K562 (cell line): ENCODE measurements around the gene AGAP1. TPM values are rescaled to one million over a fixed set of nuclear protein-coding genes. Genes with fewer than 3 reads are reported as not detected.

Experiments
- CC2D1A ChIP-seq: fragments of 450-650 bp; IDR thresholded peaks from 2 replicates; pipeline ENCODE4 v1.6.1; 2017; ENCODE audit warnings: mild to moderate bottlenecking
- FOXK1 ChIP-seq: sonication (generic); formaldehyde crosslinking; IDR thresholded peaks from 2 replicates; pipeline ENCODE4 v1.8.0; 2022; ENCODE audit warnings: missing genetic modification reagents, mild to moderate bottlenecking, borderline replicate concordance
- GABPB1 ChIP-seq: sonication (generic); formaldehyde crosslinking; IDR thresholded peaks from 2 replicates; pipeline ENCODE4 v1.8.0; 2022; ENCODE audit warnings: mild to moderate bottlenecking, missing genetic modification reagents
- GATAD2A ChIP-seq: fragments of 450-650 bp; IDR thresholded peaks from 2 replicates; pipeline ENCODE4 v1.6.1; 2017
- MCM7 ChIP-seq, 2 experiments: fragments of 450-650 bp; IDR thresholded peaks; 2 replicates each; pipeline ENCODE4 v1.6.1; 2016 to 2018
- NR2C2 ChIP-seq, 2 experiments: fragments of 200-800 bp in 1 of 2; sonication (Bioruptor generic) in 1 of 2; sonication (generic) in 1 of 2; formaldehyde crosslinking in 1 of 2; IDR thresholded peaks; 2 replicates each; pipeline versions ENCODE4 v1.6.1 to v1.8.0; 2016 to 2022; ENCODE audit warnings: mild to moderate bottlenecking in 1 of 2, missing compliant biosample characterization in 1 of 2, missing genetic modification characterization in 1 of 2, missing genetic modification reagents in 1 of 2
- SPI1 ChIP-seq: IDR thresholded peaks from 2 replicates; pipeline ENCODE4 v1.6.1; 2011; ENCODE audit warnings: low read depth, low read length, control low read depth, borderline replicate concordance
- SRSF1 ChIP-seq: fragments of 200-400 bp; formaldehyde crosslinking; IDR thresholded peaks from 2 replicates; pipeline ENCODE4 v1.6.1; 2017; ENCODE audit warnings: mild to moderate bottlenecking, low read depth, low read length, moderate library complexity
- TARDBP ChIP-seq: fragments of 450-650 bp; IDR thresholded peaks from 2 replicates; pipeline ENCODE4 v1.6.1; 2016
- ZBED1 ChIP-seq: IDR thresholded peaks from 2 replicates; pipeline ENCODE4 v1.6.1; 2014
- ZNF134 ChIP-seq: fragments of 250-450 bp; sonication (Bioruptor Pico); conservative IDR thresholded peaks from 2 replicates; pipeline ENCODE4 v1.4.0; 2020
- ZNF253 ChIP-seq: fragments of 250-450 bp; sonication (Bioruptor Pico); conservative IDR thresholded peaks from 2 replicates; pipeline ENCODE4 v1.6.1; 2021; ENCODE audit warnings: mild to moderate bottlenecking
- ZNF347 ChIP-seq: fragments of 450-650 bp; formaldehyde crosslinking; IDR thresholded peaks from 2 replicates; pipeline ENCODE4 v1.4.0; 2020; ENCODE audit warnings: low read depth, mild to moderate bottlenecking, moderate library complexity
- ZNF41 ChIP-seq: fragments of 250-450 bp; sonication (Bioruptor Pico); conservative IDR thresholded peaks from 2 replicates; pipeline ENCODE4 v1.4.0; 2020; ENCODE audit warnings: mild to moderate bottlenecking
- ZNF696 ChIP-seq: fragments of 250-450 bp; sonication (Bioruptor Pico); conservative IDR thresholded peaks from 2 replicates; pipeline ENCODE4 v1.4.0; 2020; ENCODE audit warnings: mild to moderate bottlenecking, moderate library complexity
- ZNF707 ChIP-seq: fragments of 250-450 bp; sonication (Bioruptor Pico); conservative IDR thresholded peaks from 2 replicates; pipeline ENCODE4 v1.8.0; 2022; ENCODE audit warnings: inconsistent platforms, mild to moderate bottlenecking, moderate library complexity
- ZNF740 ChIP-seq, 3 experiments: fragments of 200-800 bp in 1 of 3; sonication (Bioruptor generic) in 1 of 3; sonication (generic) in 1 of 3; formaldehyde crosslinking in 1 of 3; IDR thresholded peaks; 2 replicates each; pipeline versions ENCODE4 v1.6.1 to v1.8.0; 2016 to 2022; ENCODE audit warnings: mild to moderate bottlenecking in 2 of 3, missing compliant biosample characterization in 2 of 3, missing genetic modification characterization in 2 of 3, missing genetic modification reagents in 1 of 3
- polyA plus RNA-seq, 8 experiments: library from polyadenylated mRNA; depleted of rRNA in 4 of 8; stranded (reverse) in 5 of 8; unstranded in 3 of 8; fragments of >200 nt; fragmentation: Nextera tagmentation in 2 of 8; fragmentation: Illumina TruSeq in 1 of 8; extraction: Ambion mirVana in 2 of 8; extraction: Trizol in 1 of 8; gene quantifications; 2 replicates each; pipeline versions ENCODE4 v1.2.1 to v1.2.3, GENCODE V29; 2011 to 2014; ENCODE audit warnings: inconsistent platforms in 1 of 8, missing spikeins in 1 of 8
- total RNA-seq, 7 experiments: library from RNA; depleted of rRNA in 6 of 7; stranded (reverse); fragments of >200 nt in 6 of 7; fragmentation: Illumina TruSeq in 2 of 7; extraction: Trizol in 2 of 7; gene quantifications; 2 replicates each; pipeline versions ENCODE4 v1.2.1 to v1.2.3, GENCODE V29; 2011 to 2021; ENCODE audit warnings: low replicate concordance in 1 of 7

The AGAP1 gene
- total and polyA plus RNA-seq, 9 of the 15 experiments (the other 6 are each of a cell fraction or from before 2014, with no cell fraction given): 1.3 to 24.0 (median 10.6) TPM

DNA sequence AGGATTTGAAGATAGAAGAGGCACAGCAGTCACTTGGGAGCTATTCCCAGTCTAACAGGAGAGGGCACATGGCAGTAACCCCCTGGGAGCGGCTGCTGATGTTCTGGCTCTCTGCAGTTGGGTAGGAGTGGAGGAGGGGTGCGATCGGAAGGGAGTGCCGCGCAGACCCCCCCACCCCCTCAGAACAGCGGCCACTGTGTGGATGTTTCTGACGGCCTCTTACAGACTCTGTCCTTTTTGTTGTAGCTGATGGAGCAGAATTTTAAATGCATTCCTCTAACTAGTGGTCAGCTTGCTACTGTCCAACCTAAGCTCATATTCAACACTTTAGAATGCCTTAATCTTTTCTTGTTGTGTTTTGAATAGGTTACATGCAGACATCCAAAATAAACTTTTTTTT, 127.9 kb downstream of the AGAP1 start (continued):
- TF ChIP-seq ZNF740 (CRISPR knock-in tag; IDR thresholded peaks at IDR 0.05): no peak
- TF ChIP-seq ZNF740 (tag; IDR thresholded peaks at IDR 0.05): no peak
- TF ChIP-seq TARDBP: no peak
- no peak for TF ChIP-seq ZNF134 (CRISPR knock-in tag)
- TF ChIP-seq NR2C2 (CRISPR knock-in tag; IDR thresholded peaks at IDR 0.05): no peak
- TF ChIP-seq NR2C2 (tag; IDR thresholded peaks at IDR 0.05): no peak
- no peak for TF ChIP-seq CC2D1A
- TF ChIP-seq FOXK1: no peak
- TF ChIP-seq SRSF1: no peak
- TF ChIP-seq ZNF253: no peak
- no peak for TF ChIP-seq ZNF41 (CRISPR knock-in tag)
- TF ChIP-seq GABPB1 (CRISPR knock-in tag): no peak
- no peak for TF ChIP-seq SPI1
- TF ChIP-seq MCM7 (IDR thresholded peaks at IDR 0.05): no peak
- TF ChIP-seq ZBED1: no peak
- TF ChIP-seq ZNF347 (CRISPR knock-in tag): no peak
- TF ChIP-seq ZNF707 (CRISPR knock-in tag): no peak
- TF ChIP-seq GATAD2A: no peak
- TF ChIP-seq ZNF696: no peak
